Activated naive CD8-positive, alpha-beta T cell treated with anti-CD3 and anti-CD28 coated beads, Interleukin-2, amount 10 ng/mL, durations not matched to agents 7 days and 5 days (primary cell): ENCODE data around the gene SMIM10L1. TPM values are rescaled to one million over a fixed set of nuclear protein-coding genes. Genes with fewer than 3 reads are reported as not detected.

Source experiments
- total RNA-seq, 2 experiments: library from RNA; stranded (reverse); gene quantifications; one replicate each; pipeline ENCODE4 v1.2.3, GENCODE V29; 2021

Gene SMIM10L1
- total RNA-seq, 2 experiments from 2014 or later: 10.1 to 10.3 TPM

Other genes with a start within 250 kb of the SMIM10L1 start
- gene PRH2, start 242.0 kb upstream of the SMIM10L1 start, total RNA-seq: not detected
- 1 to 10 TPM; 2.5 to 2.6 TPM for gene TAS2R14, start 231.9 kb upstream of the SMIM10L1 start, total RNA-seq
- 1 to 10 TPM; 1.1 to 1.4 TPM for gene TAS2R50, start 184.3 kb upstream of the SMIM10L1 start, total RNA-seq
- gene TAS2R20, start 172.9 kb upstream of the SMIM10L1 start, total RNA-seq: 1 to 10 TPM; 1.2 to 2.0 TPM
- 1 to 10 TPM; 2.1 to 2.2 TPM for gene TAS2R19, start 148.6 kb upstream of the SMIM10L1 start, total RNA-seq
- gene TAS2R31, start 139.8 kb upstream of the SMIM10L1 start, total RNA-seq: 1 to 10 TPM; 2.9 TPM
- gene TAS2R46, start 108.9 kb upstream of the SMIM10L1 start, total RNA-seq: 1 to 10 TPM; 1.2 to 1.4 TPM
- under 1 TPM; 0.39 to 0.54 TPM for gene TAS2R43, start 78.9 kb upstream of the SMIM10L1 start, total RNA-seq
- 1 to 10 TPM; 3.1 to 3.3 TPM for gene TAS2R30, start 36.5 kb upstream of the SMIM10L1 start, total RNA-seq
- gene TAS2R42, start 15.7 kb downstream of the SMIM10L1 start, total RNA-seq: not detected
- gene PRB3, start 98.5 kb downstream of the SMIM10L1 start, total RNA-seq: not detected
- gene PRB4, start 139.2 kb downstream of the SMIM10L1 start, total RNA-seq: not detected
- gene PRB2, start 224.4 kb downstream of the SMIM10L1 start, total RNA-seq: not detected